Endothelial cell of umbilical vein (primary cell): ENCODE results near the gene OMD. TPM values are rescaled to one million over a fixed set of nuclear protein-coding genes. Genes with fewer than 3 reads are reported as not detected.
A peak's percentile ranks its signal among the peaks of the same experiment; 100 is the strongest.

Experiments
- BruUV-seq: library from RNA; stranded (reverse); fragments of 400-500 nt; replicated peaks from 2 replicates; lab custom pipeline; 2021; lab: Mats Ljungman, UMichigan
- CTCF ChIA-PET: fragments of 300-600, 350-600 bp; sonication (Branson Sonifier 250); formaldehyde crosslinking; loops from one replicate; lab custom pipeline; 2021; ENCODE audit warnings: antibody characterized with exemption, inconsistent platforms; lab: Charles Lee
- POLR2A ChIA-PET: fragments of 300-600, 350-600 bp; sonication (Branson Sonifier 250); formaldehyde crosslinking; loops from one replicate; lab custom pipeline; 2021; ENCODE audit warnings: antibody characterized with exemption, inconsistent platforms; lab: Charles Lee
- DNase-seq: peaks from one replicate; pipeline ENCODE4 v3.0.0-alpha.2; 2011; ENCODE audit warnings: low read depth, low spot score
- FAIRE-seq: peaks from 2 replicates; lab custom pipeline; 2011; peaks lifted over from hg19 to GRCh38; lab: Jason Lieb, UNC
- H2AFZ ChIP-seq: 2 replicates; pipeline ENCODE4 v1.6.0; 2012; ENCODE audit warnings: low read depth, low read length, control low read depth, inconsistent platforms
- H3K27ac ChIP-seq: 2 replicates; pipeline ENCODE4 v1.5.1; 2011; ENCODE audit warnings: low read depth, mild to moderate bottlenecking, control low read depth, low read length, moderate library complexity; ENCODE audit not compliant: insufficient read depth
- H3K27me3 ChIP-seq, 2 experiments: 2 replicates each; pipeline versions ENCODE4 v1.6.0 to v1.6.1; 2011; ENCODE audit warnings: low read length in 2 of 2, mixed read lengths in 1 of 2; ENCODE audit not compliant: control insufficient read depth in 2 of 2, insufficient read depth in 2 of 2
- H3K36me3 ChIP-seq, 2 experiments: 2 replicates in 1 of 2; 3 replicates in 1 of 2; pipeline ENCODE4 v1.5.1; 2011; ENCODE audit warnings: low read length in 2 of 2, mild to moderate bottlenecking in 1 of 2, moderate library complexity in 1 of 2; ENCODE audit not compliant: control insufficient read depth in 2 of 2, insufficient read depth in 2 of 2; ENCODE audit errors: extremely low read depth in 1 of 2
- H3K4me1 ChIP-seq: 3 replicates; pipeline ENCODE4 v1.5.1; 2011; ENCODE audit warnings: mild to moderate bottlenecking, low read length; ENCODE audit not compliant: control insufficient read depth, insufficient read depth; ENCODE audit errors: extremely low read depth
- H3K4me2 ChIP-seq: 2 replicates; pipeline ENCODE4 v1.6.1; 2011; ENCODE audit warnings: low read length, control low read depth, mixed read lengths; ENCODE audit not compliant: insufficient read depth
- H3K4me3 ChIP-seq, 3 experiments: fragments of 200-600 bp in 1 of 3; sonication (generic), shearing (Covaris generic) in 1 of 3; replicated peaks in 1 of 3; 2 replicates each; pipeline ENCODE4 v1.5.1; 2011 to 2016; ENCODE audit warnings: control low read depth in 3 of 3, low read length in 3 of 3, mild to moderate bottlenecking in 2 of 3, inconsistent platforms in 1 of 3, low read depth in 1 of 3, moderate library complexity in 1 of 3; ENCODE audit not compliant: insufficient read depth in 1 of 3
- H3K79me2 ChIP-seq: 2 replicates; pipeline ENCODE4 v1.6.0; 2012; ENCODE audit warnings: low read length, inconsistent platforms; ENCODE audit not compliant: control insufficient read depth, insufficient read depth
- H3K9ac ChIP-seq: replicated peaks from 2 replicates; pipeline ENCODE3; 2011; ENCODE audit warnings: low read length, control low read depth; ENCODE audit not compliant: insufficient read depth; ENCODE audit errors: extremely low read depth
- H3K9me1 ChIP-seq: replicated peaks from 3 replicates; pipeline ENCODE4 v1.6.0; 2011; ENCODE audit warnings: mild to moderate bottlenecking, low read length; ENCODE audit not compliant: control insufficient read depth, insufficient read depth; ENCODE audit errors: extremely low read depth
- H3K9me3 ChIP-seq: replicated peaks from 2 replicates; pipeline ENCODE4 v1.5.1; 2012; ENCODE audit warnings: low read length, inconsistent platforms; ENCODE audit not compliant: control insufficient read depth, insufficient read depth
- H4K20me1 ChIP-seq: replicated peaks from 2 replicates; pipeline ENCODE3; 2011; ENCODE audit warnings: mild to moderate bottlenecking, low read length; ENCODE audit not compliant: control insufficient read depth, insufficient read depth; ENCODE audit errors: extremely low read depth
- CTCF ChIP-seq, 2 donors: IDR thresholded peaks; 1 replicate in 1 of 2; 2 replicates in 1 of 2; pipeline ENCODE4 v1.5.1; 2011; ENCODE audit warnings: low read length in 2 of 2, mild to moderate bottlenecking in 2 of 2, moderate library complexity in 2 of 2, control low read depth in 1 of 2, inconsistent platforms in 1 of 2, low read depth in 1 of 2; ENCODE audit not compliant: insufficient read depth in 1 of 2; ENCODE audit errors: extremely low read depth in 1 of 2
- EZH2 ChIP-seq: IDR thresholded peaks from 2 replicates; pipeline ENCODE4 v1.6.1; 2012; ENCODE audit warnings: borderline replicate concordance, low read depth, mild to moderate bottlenecking, moderate library complexity, low read length, inconsistent platforms; ENCODE audit not compliant: severe bottlenecking
- FOS ChIP-seq: IDR thresholded peaks from 2 replicates; pipeline ENCODE4 v1.6.1; 2011; ENCODE audit warnings: mild to moderate bottlenecking, low read length, moderate library complexity, borderline replicate concordance; ENCODE audit not compliant: insufficient read depth
- JUN ChIP-seq: IDR thresholded peaks from 2 replicates; pipeline ENCODE4 v1.6.1; 2011; ENCODE audit warnings: borderline replicate concordance, low read depth; ENCODE audit not compliant: insufficient read length, insufficient read depth
- MYC ChIP-seq: IDR thresholded peaks from one replicate; pipeline ENCODE4 v1.6.1; 2011; ENCODE audit warnings: mild to moderate bottlenecking, low read depth, low read length
- POLR2A ChIP-seq: IDR thresholded peaks from 2 replicates; pipeline ENCODE4 v1.6.1; 2012; ENCODE audit warnings: low read depth, mild to moderate bottlenecking, control low read depth, low read length
- POLR2AphosphoS5 ChIP-seq: IDR thresholded peaks from 2 replicates; pipeline ENCODE4 v1.6.1; 2012; ENCODE audit warnings: low read depth, mild to moderate bottlenecking, control low read depth, low read length, moderate library complexity; ENCODE audit not compliant: insufficient read depth
- dilution Hi-C: fragments of 300-500 bp; cut with MboI; formaldehyde crosslinking; loops from one replicate; pipeline ENCODE4 v1.15.0; 2019; ENCODE audit warnings: low sequenced_read_pairs; ENCODE audit not compliant: extremely low pct_ligation_motif_present
- intact Hi-C: fragments of 100-400 bp; cut with micrococcal nuclease; formaldehyde crosslinking; loops from one replicate; pipeline ENCODE4 v1.10.0; 2022
- polyA plus RNA-seq, 4 experiments: library from polyadenylated mRNA; depleted of rRNA in 3 of 4; stranded (reverse) in 3 of 4; unstranded in 1 of 4; fragments of >200 nt; gene quantifications; 2 replicates each; pipeline versions ENCODE4 v1.2.1 to v1.2.3, GENCODE V29; 2011 to 2012; ENCODE audit warnings: missing spikeins in 1 of 4
- total RNA-seq: library from RNA; stranded (reverse); gene quantifications from 2 replicates; pipeline ENCODE4 v1.2.3, GENCODE V29; 2021
- TF ChIP-seq, protein P1 (sequence below): IDR thresholded peaks from 2 replicates; pipeline ENCODE4 v1.6.1; 2011; ENCODE audit not compliant: insufficient read depth, insufficient read length

OMD gene
- total and polyA plus RNA-seq, 2 donors (not counting 3 experiments of a cell fraction or from before 2014, with no cell fraction given): not detected

DNA sequence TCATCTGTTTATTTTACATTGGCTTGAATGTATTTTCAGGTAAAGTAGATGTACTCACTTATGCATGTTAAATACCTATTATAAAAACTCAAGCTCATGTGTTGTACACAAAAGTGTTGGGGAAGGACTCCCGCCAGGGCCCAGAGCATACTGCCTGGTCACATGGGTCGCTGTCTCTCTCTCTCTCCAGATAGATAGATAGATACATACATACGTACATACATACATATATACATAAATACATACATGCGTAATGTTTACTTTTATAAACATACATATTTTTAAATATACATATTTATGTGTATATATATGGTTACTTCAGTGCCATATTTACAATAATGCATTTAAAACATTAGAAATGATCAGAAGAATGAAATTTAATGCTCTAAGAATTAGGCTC is 33.3 kb upstream of the OMD start:
- CTCF ChIA-PET: interaction anchor here (1.0 kb wide), 1 partner anchor 16 kb away, joined by 3 read pairs; no protein-coding TSS in a partner anchor
- BruUV-seq: no TSS peak
- Histone ChIP-seq H3K4me1 (no peaks in the 10 kb centered on the region), H2AFZ (no peak overlapping the region), H3K4me3 (no peak overlapping the region), H3K9me3 (no peaks in the 10 kb centered on the region), H3K36me3 (no peaks in the 10 kb centered on the region), H3K9ac (no peak overlapping the region), H3K27me3 (no peaks in the 10 kb centered on the region), H4K20me1 (no peaks in the 10 kb centered on the region), H3K9me1 (no peaks in the 10 kb centered on the region), H3K4me2 (no peak overlapping the region), H3K79me2 (no peaks in the 10 kb centered on the region), H3K27ac (no peak overlapping the region)
- POLR2A ChIA-PET: no interaction called here
- TF ChIP-seq POLR2AphosphoS5 (no peak), JUN (no peak), MYC (no peak), FOS (no peak), POLR2A (no peak)
- TF ChIP-seq, protein P1, sequence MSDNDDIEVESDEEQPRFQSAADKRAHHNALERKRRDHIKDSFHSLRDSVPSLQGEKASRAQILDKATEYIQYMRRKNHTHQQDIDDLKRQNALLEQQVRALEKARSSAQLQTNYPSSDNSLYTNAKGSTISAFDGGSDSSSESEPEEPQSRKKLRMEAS: no peak
- DNase-seq (no peak), FAIRE-seq (no peak)
- intact Hi-C loops (no loop called here), dilution Hi-C loops (no loop called here)

DNA sequence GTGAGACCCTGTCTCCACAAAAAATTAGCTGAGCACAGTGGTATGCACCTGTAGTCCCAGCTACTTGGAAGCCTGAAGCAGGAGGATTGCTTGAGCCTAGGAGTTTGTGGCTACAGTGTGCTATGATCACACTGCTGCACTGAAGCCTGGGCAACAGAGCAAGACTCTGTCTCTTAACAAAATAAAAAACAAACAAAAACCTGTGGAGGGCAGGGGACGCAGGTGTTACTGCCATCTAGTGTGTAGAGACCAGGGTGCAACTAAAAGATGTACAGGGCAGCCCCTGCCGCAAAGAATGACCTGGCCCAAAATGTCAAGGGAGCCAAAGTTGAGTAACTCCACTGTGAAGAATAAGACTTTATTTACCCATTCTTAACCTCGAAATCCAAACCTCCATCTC is 30.9 kb upstream of the OMD start:
- DNase-seq (no peak), FAIRE-seq (no peak)
- Histone ChIP-seq H3K27me3 (no peaks in the 10 kb centered on the region), H4K20me1 (no peaks in the 10 kb centered on the region), H2AFZ (no peak overlapping the region), H3K9me3 (no peaks in the 10 kb centered on the region), H3K9ac (no peak overlapping the region), H3K9me1 (no peaks in the 10 kb centered on the region), H3K79me2 (no peaks in the 10 kb centered on the region), H3K4me2 (no peak overlapping the region), H3K4me3 (no peak overlapping the region), H3K27ac (no peak overlapping the region), H3K4me1 (no peaks in the 10 kb centered on the region), H3K36me3 (no peaks in the 10 kb centered on the region)
- dilution Hi-C loops (no loop called here), intact Hi-C loops (no loop called here)
- TF ChIP-seq CTCF (IDR thresholded peaks at IDR 0.05; ENCODE audit: extremely low read depth in 1 of 2, insufficient read depth in 1 of 2, low read depth in 1 of 2, low read length in 2 of 2) (peak in 1 of 2 donors; percentile 15), EZH2 (no peak)
- no TSS peak for BruUV-seq
- ChIA-PET CTCF (interaction anchor here (0.9 to 1.0 kb wide), 3 partner anchors 25 to 317 kb away, joined by 3 to 4 read pairs (median 4); no protein-coding TSS in a partner anchor), POLR2A (no interaction called here)
